HepG2 (cell line): ENCODE measurements around the gene ZER1. TPM values are rescaled to one million over a fixed set of nuclear protein-coding genes. Genes with fewer than 3 reads are reported as not detected.

Experiments
- DNMT3B ChIP-seq: conservative IDR thresholded peaks from 2 replicates; pipeline ENCODE4 v1.6.1; 2016; ENCODE audit warnings: missing biosample characterization, control low read depth
- DPF2 ChIP-seq: sonication (generic); formaldehyde crosslinking; IDR thresholded peaks from 2 replicates; pipeline ENCODE4 v1.4.0; 2020; ENCODE audit warnings: mild to moderate bottlenecking, low read depth, missing genetic modification reagents, borderline replicate concordance
- EP300 ChIP-seq, 3 experiments: sonication (generic) in 1 of 3; formaldehyde crosslinking in 1 of 3; IDR thresholded peaks; 2 replicates each; pipeline versions ENCODE4 v1.5.1 to v1.6.1; 2011 to 2020; ENCODE audit warnings: low read depth in 2 of 3, low read length in 2 of 3, borderline replicate concordance in 1 of 3, improper control_type of control experiment in 1 of 3, mild to moderate bottlenecking in 1 of 3, missing genetic modification reagents in 1 of 3, moderate library complexity in 1 of 3
- FOXO1 ChIP-seq: sonication (generic); formaldehyde crosslinking; IDR thresholded peaks from 2 replicates; pipeline ENCODE4 v1.4.0; 2020; ENCODE audit warnings: missing genetic modification reagents
- GATA4 ChIP-seq: sonication (generic); IDR thresholded peaks from 2 replicates; pipeline ENCODE4 v1.6.1; 2016; ENCODE audit warnings: antibody characterized with exemption, low read depth, borderline replicate concordance
- HNF4A ChIP-seq: sonication (generic); formaldehyde crosslinking; IDR thresholded peaks from 2 replicates; pipeline ENCODE4 v1.4.0; 2020; ENCODE audit warnings: missing genetic modification reagents
- MAFK ChIP-seq, 2 experiments: IDR thresholded peaks in 1 of 2; conservative IDR thresholded peaks in 1 of 2; 2 replicates each; pipeline ENCODE4 v1.6.1; 2011; ENCODE audit warnings: improper control_type of control experiment in 2 of 2, low read length in 2 of 2
- MATR3 ChIP-seq: sonication (generic); formaldehyde crosslinking; IDR thresholded peaks from 2 replicates; pipeline ENCODE4 v1.4.0; 2020; ENCODE audit warnings: missing genetic modification reagents
- NR2F6 ChIP-seq, 2 experiments: IDR thresholded peaks; 2 replicates each; pipeline ENCODE4 v1.6.1; 2016; ENCODE audit warnings: antibody characterized with exemption in 1 of 2, mild to moderate bottlenecking in 1 of 2
- POLR2AphosphoS2 ChIP-seq: IDR thresholded peaks from 2 replicates; pipeline ENCODE4 v1.6.1; 2011; ENCODE audit warnings: low read depth, low read length, improper control_type of control experiment
- SETDB1 ChIP-seq: sonication (generic); formaldehyde crosslinking; IDR thresholded peaks from 2 replicates; pipeline ENCODE4 v1.5.1; 2020; ENCODE audit warnings: missing genetic modification reagents, mild to moderate bottlenecking, borderline replicate concordance
- SIX4 ChIP-seq: sonication (generic); formaldehyde crosslinking; IDR thresholded peaks from 2 replicates; pipeline ENCODE4 v1.4.0; 2020; ENCODE audit warnings: missing genetic modification reagents
- SRSF1 ChIP-seq: fragments of 200-400 bp; formaldehyde crosslinking; optimal IDR thresholded peaks from 2 replicates; pipeline ENCODE3; 2017; ENCODE audit warnings: mild to moderate bottlenecking, low read depth, low read length, moderate library complexity
- ZMYM3 ChIP-seq: sonication (generic); formaldehyde crosslinking; IDR thresholded peaks from 2 replicates; pipeline ENCODE4 v1.5.1; 2020; ENCODE audit warnings: mild to moderate bottlenecking, missing genetic modification reagents
- ZNF367 ChIP-seq: sonication (generic); formaldehyde crosslinking; IDR thresholded peaks from 2 replicates; pipeline ENCODE4 v1.4.0; 2020; ENCODE audit warnings: missing genetic modification reagents, borderline replicate concordance
- ZNF562 ChIP-seq: sonication (generic); formaldehyde crosslinking; IDR thresholded peaks from 2 replicates; pipeline ENCODE4 v1.8.0; 2022; ENCODE audit warnings: missing genetic modification reagents, borderline replicate concordance
- ZNF672 ChIP-seq: sonication (generic); formaldehyde crosslinking; IDR thresholded peaks from 2 replicates; pipeline ENCODE4 v1.8.1; 2022; ENCODE audit warnings: missing genetic modification reagents
- ZNF816 ChIP-seq: sonication (generic); formaldehyde crosslinking; IDR thresholded peaks from 2 replicates; pipeline ENCODE4 v1.8.0; 2022; ENCODE audit warnings: missing genetic modification reagents, mild to moderate bottlenecking, borderline replicate concordance
- polyA plus RNA-seq, 8 experiments: library from polyadenylated mRNA; depleted of rRNA in 3 of 8; stranded (reverse) in 7 of 8; unstranded in 1 of 8; fragments of >200 nt; fragmentation: Illumina TruSeq in 4 of 8; extraction: Trizol in 4 of 8; gene quantifications; 2 replicates each; pipeline versions ENCODE4 v1.2.1 to v1.2.3, GENCODE V29; 2011 to 2016; ENCODE audit warnings: low read depth in 4 of 8, missing spikeins in 1 of 8, mixed read lengths in 1 of 8; ENCODE audit not compliant: insufficient read depth in 1 of 8
- total RNA-seq, 5 experiments: library from RNA; depleted of rRNA; stranded (reverse); fragments of >200 nt; fragmentation: Illumina TruSeq; extraction: Trizol; gene quantifications; 2 replicates each; pipeline ENCODE4 v1.2.3, GENCODE V29; 2016; ENCODE audit warnings: low read depth in 1 of 5
- TF ChIP-seq, protein P1 (sequence below): sonication (generic); formaldehyde crosslinking; IDR thresholded peaks from 2 replicates; pipeline ENCODE4 v1.4.0; 2020; ENCODE audit warnings: missing genetic modification reagents
- TF ChIP-seq, protein P2 (sequence below): sonication (generic); formaldehyde crosslinking; IDR thresholded peaks from 2 replicates; pipeline ENCODE4 v1.5.0; 2020; ENCODE audit warnings: mild to moderate bottlenecking, missing genetic modification reagents, borderline replicate concordance

The ZER1 gene
- total and polyA plus RNA-seq, 2 of the 13 experiments (the other 11 are each of a cell fraction or from before 2014, with no cell fraction given) = 7.7 to 40.0 TPM

DNA sequence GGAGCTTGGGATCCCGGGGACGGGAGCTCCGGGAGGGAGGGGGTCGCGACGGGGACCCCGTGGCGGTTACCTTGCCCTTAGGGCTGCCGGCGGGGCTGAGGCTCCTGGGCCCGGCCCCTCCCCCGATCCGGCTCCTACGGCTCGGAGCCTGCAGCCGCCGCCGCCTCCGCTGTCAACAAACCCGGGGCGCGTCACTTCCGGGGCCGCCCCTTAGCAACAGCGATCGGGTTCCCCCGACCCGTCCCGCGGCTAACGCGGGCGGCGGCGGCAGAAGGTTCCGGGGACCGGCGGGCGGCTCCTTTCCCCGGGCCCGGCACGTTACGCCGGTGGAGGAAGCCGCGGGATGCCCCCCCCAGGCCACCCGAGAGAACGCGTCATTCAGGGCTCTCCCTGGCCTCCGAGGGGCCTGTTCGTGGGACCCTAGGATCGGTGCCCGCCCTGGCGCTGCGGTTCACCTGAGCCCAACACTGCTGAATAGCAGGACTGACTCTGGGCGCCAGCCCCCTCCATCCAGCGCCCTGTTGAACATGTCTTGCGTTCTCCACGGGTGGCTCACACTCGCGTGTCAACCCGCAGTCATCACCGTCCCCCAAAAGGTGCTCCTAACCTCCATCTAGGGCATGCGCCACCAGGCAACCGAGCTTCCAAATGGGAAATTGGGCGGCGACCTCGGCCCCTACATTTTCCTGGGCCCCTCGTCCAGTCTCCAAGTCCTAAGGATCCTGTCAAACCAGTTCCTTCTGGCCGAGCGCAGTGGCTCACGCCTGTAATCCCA is at the start of gene ZER1 (continued):
- TF ChIP-seq, protein P1, sequence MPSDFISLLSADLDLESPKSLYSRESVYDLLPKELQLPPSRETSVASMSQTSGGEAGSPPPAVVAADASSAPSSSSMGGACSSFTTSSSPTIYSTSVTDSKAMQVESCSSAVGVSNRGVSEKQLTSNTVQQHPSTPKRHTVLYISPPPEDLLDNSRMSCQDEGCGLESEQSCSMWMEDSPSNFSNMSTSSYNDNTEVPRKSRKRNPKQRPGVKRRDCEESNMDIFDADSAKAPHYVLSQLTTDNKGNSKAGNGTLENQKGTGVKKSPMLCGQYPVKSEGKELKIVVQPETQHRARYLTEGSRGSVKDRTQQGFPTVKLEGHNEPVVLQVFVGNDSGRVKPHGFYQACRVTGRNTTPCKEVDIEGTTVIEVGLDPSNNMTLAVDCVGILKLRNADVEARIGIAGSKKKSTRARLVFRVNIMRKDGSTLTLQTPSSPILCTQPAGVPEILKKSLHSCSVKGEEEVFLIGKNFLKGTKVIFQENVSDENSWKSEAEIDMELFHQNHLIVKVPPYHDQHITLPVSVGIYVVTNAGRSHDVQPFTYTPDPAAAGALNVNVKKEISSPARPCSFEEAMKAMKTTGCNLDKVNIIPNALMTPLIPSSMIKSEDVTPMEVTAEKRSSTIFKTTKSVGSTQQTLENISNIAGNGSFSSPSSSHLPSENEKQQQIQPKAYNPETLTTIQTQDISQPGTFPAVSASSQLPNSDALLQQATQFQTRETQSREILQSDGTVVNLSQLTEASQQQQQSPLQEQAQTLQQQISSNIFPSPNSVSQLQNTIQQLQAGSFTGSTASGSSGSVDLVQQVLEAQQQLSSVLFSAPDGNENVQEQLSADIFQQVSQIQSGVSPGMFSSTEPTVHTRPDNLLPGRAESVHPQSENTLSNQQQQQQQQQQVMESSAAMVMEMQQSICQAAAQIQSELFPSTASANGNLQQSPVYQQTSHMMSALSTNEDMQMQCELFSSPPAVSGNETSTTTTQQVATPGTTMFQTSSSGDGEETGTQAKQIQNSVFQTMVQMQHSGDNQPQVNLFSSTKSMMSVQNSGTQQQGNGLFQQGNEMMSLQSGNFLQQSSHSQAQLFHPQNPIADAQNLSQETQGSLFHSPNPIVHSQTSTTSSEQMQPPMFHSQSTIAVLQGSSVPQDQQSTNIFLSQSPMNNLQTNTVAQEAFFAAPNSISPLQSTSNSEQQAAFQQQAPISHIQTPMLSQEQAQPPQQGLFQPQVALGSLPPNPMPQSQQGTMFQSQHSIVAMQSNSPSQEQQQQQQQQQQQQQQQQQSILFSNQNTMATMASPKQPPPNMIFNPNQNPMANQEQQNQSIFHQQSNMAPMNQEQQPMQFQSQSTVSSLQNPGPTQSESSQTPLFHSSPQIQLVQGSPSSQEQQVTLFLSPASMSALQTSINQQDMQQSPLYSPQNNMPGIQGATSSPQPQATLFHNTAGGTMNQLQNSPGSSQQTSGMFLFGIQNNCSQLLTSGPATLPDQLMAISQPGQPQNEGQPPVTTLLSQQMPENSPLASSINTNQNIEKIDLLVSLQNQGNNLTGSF (CRISPR knock-in tag) = no peak; the same call in 1 of the 2 replicates
- no peak for TF ChIP-seq SETDB1 (CRISPR knock-in tag)
- no peak for TF ChIP-seq ZNF562 (CRISPR knock-in tag)
- TF ChIP-seq SIX4 (CRISPR knock-in tag) = no peak; the same call in 1 of the 2 replicates
- no peak for TF ChIP-seq ZNF816
- no peak for TF ChIP-seq GATA4
- no peak for TF ChIP-seq MAFK (conservative IDR thresholded peaks at IDR 0.05 in 1 of 2, IDR thresholded peaks at IDR 0.05 in 1 of 2; ENCODE audit: low read length in 2 of 2)
- peak; percentile 94 for TF ChIP-seq FOXO1 (CRISPR knock-in tag)
- no peak for TF ChIP-seq DPF2
- TF ChIP-seq EP300 (IDR thresholded peaks at IDR 0.05; ENCODE audit: low read depth in 2 of 2, low read length in 2 of 2) = peak; percentile 40 to 59; a peak in 2 of 4 replicates
- TF ChIP-seq EP300 (CRISPR knock-in tag; IDR thresholded peaks at IDR 0.05; ENCODE audit: borderline replicate concordance) = 0 out of 2 replicates have a peak, but pooled peaks have one; percentile 28
- TF ChIP-seq MATR3 (CRISPR knock-in tag) = no peak
- TF ChIP-seq DNMT3B (CRISPR knock-in tag) = no peak
- TF ChIP-seq ZNF672 (CRISPR knock-in tag) = no peak
- peak; percentile 63 for TF ChIP-seq ZMYM3 (CRISPR knock-in tag)
- no peak for TF ChIP-seq POLR2AphosphoS2
- TF ChIP-seq SRSF1 = no peak
- no peak for TF ChIP-seq ZNF367
- TF ChIP-seq NR2F6 (IDR thresholded peaks at IDR 0.05) = no peak
- TF ChIP-seq NR2F6 (CRISPR knock-in tag; IDR thresholded peaks at IDR 0.05) = peak; percentile 66
- peak; percentile 37; the same call in 1 of the 2 replicates for TF ChIP-seq HNF4A (CRISPR knock-in tag)
- TF ChIP-seq, protein P2, sequence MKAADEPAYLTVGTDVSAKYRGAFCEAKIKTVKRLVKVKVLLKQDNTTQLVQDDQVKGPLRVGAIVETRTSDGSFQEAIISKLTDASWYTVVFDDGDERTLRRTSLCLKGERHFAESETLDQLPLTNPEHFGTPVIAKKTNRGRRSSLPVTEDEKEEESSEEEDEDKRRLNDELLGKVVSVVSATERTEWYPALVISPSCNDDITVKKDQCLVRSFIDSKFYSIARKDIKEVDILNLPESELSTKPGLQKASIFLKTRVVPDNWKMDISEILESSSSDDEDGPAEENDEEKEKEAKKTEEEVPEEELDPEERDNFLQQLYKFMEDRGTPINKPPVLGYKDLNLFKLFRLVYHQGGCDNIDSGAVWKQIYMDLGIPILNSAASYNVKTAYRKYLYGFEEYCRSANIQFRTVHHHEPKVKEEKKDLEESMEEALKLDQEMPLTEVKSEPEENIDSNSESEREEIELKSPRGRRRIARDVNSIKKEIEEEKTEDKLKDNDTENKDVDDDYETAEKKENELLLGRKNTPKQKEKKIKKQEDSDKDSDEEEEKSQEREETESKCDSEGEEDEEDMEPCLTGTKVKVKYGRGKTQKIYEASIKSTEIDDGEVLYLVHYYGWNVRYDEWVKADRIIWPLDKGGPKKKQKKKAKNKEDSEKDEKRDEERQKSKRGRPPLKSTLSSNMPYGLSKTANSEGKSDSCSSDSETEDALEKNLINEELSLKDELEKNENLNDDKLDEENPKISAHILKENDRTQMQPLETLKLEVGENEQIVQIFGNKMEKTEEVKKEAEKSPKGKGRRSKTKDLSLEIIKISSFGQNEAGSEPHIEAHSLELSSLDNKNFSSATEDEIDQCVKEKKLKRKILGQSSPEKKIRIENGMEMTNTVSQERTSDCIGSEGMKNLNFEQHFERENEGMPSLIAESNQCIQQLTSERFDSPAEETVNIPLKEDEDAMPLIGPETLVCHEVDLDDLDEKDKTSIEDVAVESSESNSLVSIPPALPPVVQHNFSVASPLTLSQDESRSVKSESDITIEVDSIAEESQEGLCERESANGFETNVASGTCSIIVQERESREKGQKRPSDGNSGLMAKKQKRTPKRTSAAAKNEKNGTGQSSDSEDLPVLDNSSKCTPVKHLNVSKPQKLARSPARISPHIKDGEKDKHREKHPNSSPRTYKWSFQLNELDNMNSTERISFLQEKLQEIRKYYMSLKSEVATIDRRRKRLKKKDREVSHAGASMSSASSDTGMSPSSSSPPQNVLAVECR (CRISPR knock-in tag) = peak; percentile 97
